HL-60 (cell line): ENCODE results near the gene PEX5L.

Experiments
- CTCF ChIP-seq: IDR thresholded peaks from one replicate; pipeline ENCODE4 v1.5.1; 2011; ENCODE audit warnings: low read length, control low read depth, inconsistent platforms; ENCODE audit not compliant: insufficient read depth
- POLR2AphosphoS5 ChIP-seq: IDR thresholded peaks from 2 replicates; pipeline ENCODE4 v1.6.1; 2012; ENCODE audit warnings: low read depth
- SPI1 ChIP-seq: IDR thresholded peaks from 2 replicates; pipeline ENCODE4 v1.6.1; 2012; ENCODE audit warnings: low read depth, mild to moderate bottlenecking, borderline replicate concordance
- TF ChIP-seq, protein P1 (sequence below): IDR thresholded peaks from 2 replicates; pipeline ENCODE4 v1.6.1; 2012; ENCODE audit warnings: low read depth; ENCODE audit not compliant: insufficient replicate concordance

DNA sequence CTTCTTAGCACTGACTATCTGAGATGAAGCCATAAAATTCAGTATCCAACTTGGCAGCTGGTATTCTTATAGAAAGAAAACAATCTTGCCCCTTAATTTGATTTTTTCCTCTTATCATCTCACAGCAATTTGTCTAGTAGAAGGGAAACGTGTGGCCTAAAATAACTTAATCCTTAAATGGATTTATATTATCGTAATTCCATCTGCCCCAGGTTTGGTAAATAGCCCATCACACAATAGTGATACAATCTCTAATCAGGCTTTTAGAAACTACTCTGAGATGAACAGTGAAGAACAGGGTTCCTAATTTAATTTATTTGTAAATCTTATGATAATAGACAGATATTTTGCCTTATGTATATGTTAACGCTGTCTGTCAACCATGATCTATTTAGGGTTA is 24.8 kb downstream of the PEX5L start:
- TF ChIP-seq CTCF: no peak
- TF ChIP-seq POLR2AphosphoS5: no peak
- TF ChIP-seq, protein P1, sequence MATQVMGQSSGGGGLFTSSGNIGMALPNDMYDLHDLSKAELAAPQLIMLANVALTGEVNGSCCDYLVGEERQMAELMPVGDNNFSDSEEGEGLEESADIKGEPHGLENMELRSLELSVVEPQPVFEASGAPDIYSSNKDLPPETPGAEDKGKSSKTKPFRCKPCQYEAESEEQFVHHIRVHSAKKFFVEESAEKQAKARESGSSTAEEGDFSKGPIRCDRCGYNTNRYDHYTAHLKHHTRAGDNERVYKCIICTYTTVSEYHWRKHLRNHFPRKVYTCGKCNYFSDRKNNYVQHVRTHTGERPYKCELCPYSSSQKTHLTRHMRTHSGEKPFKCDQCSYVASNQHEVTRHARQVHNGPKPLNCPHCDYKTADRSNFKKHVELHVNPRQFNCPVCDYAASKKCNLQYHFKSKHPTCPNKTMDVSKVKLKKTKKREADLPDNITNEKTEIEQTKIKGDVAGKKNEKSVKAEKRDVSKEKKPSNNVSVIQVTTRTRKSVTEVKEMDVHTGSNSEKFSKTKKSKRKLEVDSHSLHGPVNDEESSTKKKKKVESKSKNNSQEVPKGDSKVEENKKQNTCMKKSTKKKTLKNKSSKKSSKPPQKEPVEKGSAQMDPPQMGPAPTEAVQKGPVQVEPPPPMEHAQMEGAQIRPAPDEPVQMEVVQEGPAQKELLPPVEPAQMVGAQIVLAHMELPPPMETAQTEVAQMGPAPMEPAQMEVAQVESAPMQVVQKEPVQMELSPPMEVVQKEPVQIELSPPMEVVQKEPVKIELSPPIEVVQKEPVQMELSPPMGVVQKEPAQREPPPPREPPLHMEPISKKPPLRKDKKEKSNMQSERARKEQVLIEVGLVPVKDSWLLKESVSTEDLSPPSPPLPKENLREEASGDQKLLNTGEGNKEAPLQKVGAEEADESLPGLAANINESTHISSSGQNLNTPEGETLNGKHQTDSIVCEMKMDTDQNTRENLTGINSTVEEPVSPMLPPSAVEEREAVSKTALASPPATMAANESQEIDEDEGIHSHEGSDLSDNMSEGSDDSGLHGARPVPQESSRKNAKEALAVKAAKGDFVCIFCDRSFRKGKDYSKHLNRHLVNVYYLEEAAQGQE: no peak
- TF ChIP-seq SPI1: no peak
